Gastrocnemius medialis (tissue), 4 donors: ENCODE data around the gene RNF213. TPM values are rescaled to one million over a fixed set of nuclear protein-coding genes. Genes with fewer than 3 reads are reported as not detected.

Experiments used
- ATAC-seq, 2 donors: fragments of 150-250 bp; one replicate each; pipeline ENCODE4 v1.9.1; 2016
- DNase-seq, 2 donors: peaks; one replicate each; pipeline ENCODE4 v3.0.0-alpha.2; 2019
- H3K27ac ChIP-seq, 4 donors: fragments of 200-600 bp; sonication (generic); 1 replicate in 1 of 4; 2 replicates in 3 of 4; pipeline ENCODE4 v1.5.1; 2016 to 2018; ENCODE audit warnings: mild to moderate bottlenecking in 2 of 4, moderate library complexity in 1 of 4
- H3K27me3 ChIP-seq, 3 donors: fragments of 200-600 bp; sonication (generic) in 2 of 3; 1 replicate in 1 of 3; 2 replicates in 2 of 3; pipeline versions ENCODE4 v1.5.1 to v1.6.0; 2016 to 2019; ENCODE audit warnings: mild to moderate bottlenecking in 1 of 3, moderate library complexity in 1 of 3
- H3K36me3 ChIP-seq, 2 donors: fragments of 200-600 bp; sonication (generic) in 1 of 2; one replicate each; pipeline ENCODE4 v1.5.1; 2017 to 2018
- H3K4me1 ChIP-seq, 2 donors: fragments of 200-600 bp; sonication (generic) in 1 of 2; one replicate each; pipeline ENCODE4 v1.5.1; 2016 to 2017; ENCODE audit warnings: mild to moderate bottlenecking in 2 of 2
- H3K4me3 ChIP-seq, 4 donors: fragments of 200-600 bp; sonication (generic) in 3 of 4; 1 replicate in 1 of 4; 2 replicates in 3 of 4; pipeline ENCODE4 v1.5.1; 2016 to 2019; ENCODE audit warnings: mild to moderate bottlenecking in 2 of 4
- H3K9me3 ChIP-seq, 3 donors: fragments of 200-600 bp; sonication (generic) in 2 of 3; 1 replicate in 1 of 3; 2 replicates in 2 of 3; pipeline ENCODE4 v1.5.1; 2016 to 2019
- CTCF ChIP-seq, 5 experiments: fragments of 450-650 bp in 3 of 5; fragments of 200-600 bp in 2 of 5; sonication (generic) in 2 of 5; IDR thresholded peaks in 4 of 5; conservative IDR thresholded peaks in 1 of 5; 1 replicate in 4 of 5; 2 replicates in 1 of 5; pipeline ENCODE4 v1.5.1; 2016 to 2019; ENCODE audit warnings: antibody characterized with exemption in 5 of 5, mild to moderate bottlenecking in 3 of 5, moderate library complexity in 3 of 5
- POLR2A ChIP-seq, 2 donors: fragments of 450-650 bp; IDR thresholded peaks; one replicate each; pipeline ENCODE4 v1.6.1; 2017; ENCODE audit warnings: antibody characterized with exemption in 2 of 2, mild to moderate bottlenecking in 2 of 2, moderate library complexity in 2 of 2
- in situ Hi-C, 4 donors: fragments of 200-750 bp; cut with MboI; loops; one replicate each; pipeline versions ENCODE4 v1.15.0 to v1.8.0; 2017; ENCODE audit warnings: low sequenced_read_pairs in 4 of 4
- intact Hi-C: fragments of 100-400 bp; cut with DNase I; formaldehyde crosslinking; loops from one replicate; pipeline ENCODE4 v1.15.1; 2023; ENCODE audit warnings: low total_unique reads
- total RNA-seq, 4 donors: library from RNA; depleted of rRNA; stranded (reverse); fragments of >200 nt; gene quantifications; one replicate each; pipeline versions ENCODE4 v1.1.0 to v1.2.3, GENCODE V29; 2016

The RNF213 gene
- total RNA-seq, 4 donors from 2014 or later = 24.1 to 51.8 (median 28.6) TPM

GRCh38 chr17:80372922-80373570, 112.4 kb downstream of the RNF213 start:
- intact Hi-C loops (no loop called here), in situ Hi-C loops (no loop called here)
- no peak for DNase-seq
- no peak overlapping the region for H3K4me3 ChIP-seq
- H3K27ac ChIP-seq = no peak overlapping the region
- TF ChIP-seq POLR2A (IDR thresholded peaks at IDR 0.05) = no peak
- TF ChIP-seq CTCF (IDR thresholded peaks at IDR 0.05 in 4 of 5, conservative IDR thresholded peaks at IDR 0.05 in 1 of 5) = no peak
- H3K4me1 ChIP-seq = no peaks in the 10 kb centered on the region
- no peak for ATAC-seq
- no peaks in the 10 kb centered on the region for H3K27me3 ChIP-seq
- H3K36me3 ChIP-seq = peaks cover 5 to 98% of the 10 kb centered on the region in 2 donors
- H3K9me3 ChIP-seq = no peaks in the 10 kb centered on the region

GRCh38 chr17:80374039-80374731, 113.5 kb downstream of the RNF213 start:
- in situ Hi-C loops = no loop called here
- H3K9me3 ChIP-seq = no peaks in the 10 kb centered on the region
- H3K4me1 ChIP-seq = no peaks in the 10 kb centered on the region
- H3K27me3 ChIP-seq = no peaks in the 10 kb centered on the region
- no peak overlapping the region for H3K4me3 ChIP-seq
- TF ChIP-seq POLR2A (IDR thresholded peaks at IDR 0.05) (no peak), CTCF (IDR thresholded peaks at IDR 0.05 in 4 of 5, conservative IDR thresholded peaks at IDR 0.05 in 1 of 5) (no peak)
- H3K36me3 ChIP-seq = peaks cover 5 to 93% of the 10 kb centered on the region in 2 donors
- no peak for ATAC-seq
- no peak for DNase-seq
- intact Hi-C loops = no loop called here
- no peak overlapping the region for H3K27ac ChIP-seq

GRCh38 chr17:80374732-80375585, 114.3 kb downstream of the RNF213 start:
- intact Hi-C loops (no loop called here), in situ Hi-C loops (no loop called here)
- H3K4me3 ChIP-seq = no peak overlapping the region
- no peak for TF ChIP-seq CTCF (IDR thresholded peaks at IDR 0.05 in 4 of 5, conservative IDR thresholded peaks at IDR 0.05 in 1 of 5)
- TF ChIP-seq POLR2A (IDR thresholded peaks at IDR 0.05) = no peak
- H3K9me3 ChIP-seq = no peaks in the 10 kb centered on the region
- ATAC-seq (no peak), DNase-seq (no peak)
- H3K36me3 ChIP-seq = peaks cover 5 to 93% of the 10 kb centered on the region in 2 donors
- H3K27me3 ChIP-seq = no peaks in the 10 kb centered on the region
- no peaks in the 10 kb centered on the region for H3K4me1 ChIP-seq
- H3K27ac ChIP-seq = no peak overlapping the region

GRCh38 chr17:80376531-80376930, 115.9 kb downstream of the RNF213 start:
- in situ Hi-C loops = no loop called here
- TF ChIP-seq CTCF (IDR thresholded peaks at IDR 0.05 in 4 of 5, conservative IDR thresholded peaks at IDR 0.05 in 1 of 5) = no peak
- no peak for TF ChIP-seq POLR2A (IDR thresholded peaks at IDR 0.05)
- ATAC-seq (no peak), DNase-seq (no peak)
- no peaks in the 10 kb centered on the region for H3K4me1 ChIP-seq
- H3K36me3 ChIP-seq = peaks cover 5 to 93% of the 10 kb centered on the region in 2 donors
- H3K4me3 ChIP-seq = no peak overlapping the region
- no peaks in the 10 kb centered on the region for H3K9me3 ChIP-seq
- intact Hi-C loops = no loop called here
- no peak overlapping the region for H3K27ac ChIP-seq
- H3K27me3 ChIP-seq = no peaks in the 10 kb centered on the region
